SW 1271 (cell line): ENCODE results near the gene ATP23.

ENCODE experiments used
- DNase-seq, 2 experiments: peaks; one replicate each; lab custom pipeline; 2025; lab: John Stamatoyannopoulos, UW

Gene ATP23

DNA sequence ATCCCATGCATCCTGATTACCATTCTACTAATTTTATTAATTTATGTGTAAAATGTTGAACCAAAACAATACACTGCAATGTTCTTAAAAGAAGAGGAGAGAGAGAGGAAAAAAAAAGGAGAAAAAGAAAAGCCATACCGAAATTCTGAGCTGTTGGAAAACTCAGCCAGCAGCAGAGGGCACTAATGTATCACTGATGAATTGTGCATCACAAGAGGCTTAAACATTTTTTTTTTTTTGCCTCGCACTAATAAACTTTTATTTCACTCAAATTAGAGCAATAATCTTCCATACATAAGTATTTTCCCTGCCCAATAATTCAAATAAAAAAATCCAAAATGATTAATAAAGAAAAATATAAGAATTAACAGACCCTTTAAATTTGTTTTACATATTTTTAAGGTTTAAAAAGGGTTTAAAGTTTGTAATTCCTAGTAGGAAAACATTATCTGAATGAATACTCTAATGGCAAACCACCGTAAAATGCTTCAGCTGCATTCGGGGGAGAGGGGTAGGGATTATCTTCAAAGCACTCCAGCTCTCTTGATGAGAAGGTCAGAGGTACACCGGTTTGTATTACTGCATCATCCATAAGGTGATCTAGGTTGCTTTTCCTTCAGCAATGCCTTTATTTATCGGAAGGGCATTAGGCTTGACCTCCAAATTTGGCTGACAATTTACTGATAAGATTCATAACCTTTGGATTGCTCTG lies 41.9 kb downstream of the ATP23 start:
- DNase-seq, result peak in 1 of 2 experiments; percentile 37

DNA sequence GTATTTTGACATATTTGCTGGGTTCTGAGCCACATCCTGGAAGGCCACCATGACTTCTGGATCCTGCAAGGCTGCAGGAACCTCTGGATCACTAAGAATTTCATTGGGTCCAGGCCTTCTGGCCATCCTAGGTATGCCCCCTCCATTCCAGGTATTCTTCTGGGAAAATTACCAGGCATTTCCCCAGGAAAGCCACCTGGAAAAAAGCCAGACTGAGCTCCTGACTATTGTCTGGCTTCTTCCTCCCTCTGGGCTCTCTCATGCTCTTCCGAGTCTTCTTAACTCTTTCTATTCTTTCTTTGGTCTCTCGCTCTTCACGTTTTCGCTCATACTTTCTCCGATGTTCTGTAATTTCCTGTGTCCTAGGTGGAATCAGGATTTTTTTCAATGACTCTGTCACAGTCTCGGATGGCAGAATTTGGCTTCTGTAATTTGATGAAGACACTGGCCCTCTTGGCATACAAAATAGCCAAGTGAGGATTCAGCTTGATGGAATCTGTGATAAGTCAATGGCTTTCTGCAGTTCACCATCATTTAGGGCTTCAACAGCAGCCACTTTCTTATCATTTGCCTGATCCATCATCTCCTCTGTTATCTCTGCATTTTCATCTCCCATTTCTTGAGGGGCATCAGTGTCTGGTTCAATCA lies 42.6 kb downstream of the ATP23 start:
- DNase-seq, result no peak

DNA sequence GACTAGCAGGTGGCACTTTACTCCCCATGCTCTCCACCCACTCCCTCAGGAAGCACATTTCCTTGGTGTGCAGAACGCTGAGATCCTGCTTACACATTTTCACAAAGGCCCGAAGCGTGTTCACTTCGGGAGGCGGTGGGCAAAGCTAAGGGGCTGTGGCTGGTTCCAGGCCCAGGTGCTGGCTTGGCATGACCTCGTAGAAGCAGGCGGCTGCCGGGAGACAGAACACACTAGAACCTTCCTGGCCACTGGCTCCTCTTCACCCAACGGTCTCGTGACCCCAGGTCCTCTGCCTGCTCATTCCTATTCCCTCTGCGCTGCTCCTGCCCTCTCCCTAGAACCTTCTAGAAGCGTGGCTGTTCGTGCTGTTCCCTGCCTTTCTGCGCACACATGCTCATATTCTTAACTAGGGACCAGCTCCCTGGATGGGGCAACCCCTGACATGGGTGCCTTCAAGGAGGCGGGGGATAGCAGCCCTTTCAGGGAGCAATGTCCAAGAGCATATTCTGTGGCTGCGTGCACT lies 43.3 kb downstream of the ATP23 start:
- no peak for DNase-seq

DNA sequence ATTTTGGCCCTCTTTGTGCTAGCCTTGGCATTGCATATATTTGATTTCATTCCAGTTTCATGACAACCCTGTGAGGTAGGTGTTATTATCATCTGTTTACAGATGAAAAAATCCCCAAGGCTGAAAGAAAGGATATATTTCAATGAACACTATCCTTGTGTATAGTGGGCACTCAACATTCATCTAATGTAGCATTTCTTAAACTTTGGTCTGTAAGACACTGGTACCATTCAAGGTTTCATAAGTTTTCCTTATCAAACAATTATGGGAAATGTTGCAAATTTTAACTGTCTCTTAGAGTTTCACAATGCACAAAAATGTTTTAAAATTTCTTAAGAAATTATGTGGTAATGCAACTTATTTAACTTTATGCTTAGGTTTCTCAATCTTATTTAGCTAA lies 44.3 kb downstream of the ATP23 start:
- DNase-seq, result no peak

DNA sequence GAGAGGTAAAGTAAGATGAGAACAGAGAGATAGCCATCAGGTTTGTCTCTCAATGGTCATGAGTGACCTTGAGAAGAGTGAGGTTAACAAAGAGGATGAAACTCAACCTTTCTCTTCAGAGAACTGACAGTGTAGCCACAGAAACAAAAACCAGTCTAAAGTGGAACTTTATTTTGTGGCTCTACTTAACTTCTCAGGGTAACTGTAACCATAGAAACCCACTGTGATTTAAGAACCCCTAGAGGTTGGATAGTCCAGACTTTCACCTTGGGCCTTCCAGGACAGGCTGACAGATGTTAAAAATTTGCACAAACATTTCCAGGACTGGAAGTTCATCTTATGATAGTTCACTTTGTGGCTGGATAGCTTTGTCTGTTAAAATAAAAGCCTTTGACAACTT lies 48.5 kb downstream of the ATP23 start:
- DNase-seq, result no peak

DNA sequence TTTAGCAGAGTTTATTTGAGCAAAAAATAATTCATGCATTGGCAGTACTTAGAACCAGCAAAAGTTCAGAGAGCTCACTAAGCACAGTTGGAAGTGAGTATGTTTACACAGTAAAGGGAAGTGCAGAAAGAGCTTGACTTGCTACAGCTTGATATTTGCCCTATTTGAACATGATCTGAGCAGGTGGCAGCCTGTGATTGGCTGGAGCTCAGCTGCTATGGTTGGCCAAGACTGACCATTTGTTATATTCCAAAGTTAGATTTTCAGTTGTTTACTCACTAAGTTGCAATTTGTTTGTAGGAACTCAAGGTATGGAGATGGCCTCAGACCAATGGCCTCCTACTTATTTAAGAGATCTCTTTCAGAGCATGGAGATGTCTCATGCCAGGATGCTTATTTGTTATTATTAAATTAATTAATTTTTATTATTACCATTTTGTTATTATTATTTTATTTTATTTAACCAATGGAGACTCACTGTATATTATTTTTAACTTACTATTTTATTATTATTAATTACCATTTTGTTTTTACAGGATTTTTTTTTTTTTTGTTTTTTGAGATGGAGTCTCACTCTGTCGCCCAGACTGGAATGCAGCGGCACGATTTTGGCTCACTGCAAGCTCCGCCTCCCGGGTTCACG lies 49.0 kb downstream of the ATP23 start:
- no peak for DNase-seq

DNA sequence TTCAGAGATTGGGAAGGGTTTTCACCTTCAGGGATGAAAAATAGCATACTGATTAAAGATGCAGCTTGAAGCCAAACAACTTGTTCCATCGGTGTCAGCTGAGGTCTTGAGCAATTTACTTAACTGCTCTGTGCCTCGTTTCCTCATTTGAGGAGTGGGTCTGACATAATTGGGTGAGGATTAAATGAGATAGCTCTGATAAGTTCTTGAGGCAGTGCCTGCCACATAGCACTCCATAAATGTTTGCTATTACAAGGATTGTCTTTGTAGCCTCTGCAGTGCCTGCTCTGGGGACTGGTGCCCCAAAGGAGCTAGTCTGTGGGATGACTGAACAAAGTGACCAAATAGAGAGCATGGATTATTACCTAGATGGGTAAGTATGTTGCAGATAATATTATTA lies 50.6 kb downstream of the ATP23 start:
- no peak for DNase-seq

DNA sequence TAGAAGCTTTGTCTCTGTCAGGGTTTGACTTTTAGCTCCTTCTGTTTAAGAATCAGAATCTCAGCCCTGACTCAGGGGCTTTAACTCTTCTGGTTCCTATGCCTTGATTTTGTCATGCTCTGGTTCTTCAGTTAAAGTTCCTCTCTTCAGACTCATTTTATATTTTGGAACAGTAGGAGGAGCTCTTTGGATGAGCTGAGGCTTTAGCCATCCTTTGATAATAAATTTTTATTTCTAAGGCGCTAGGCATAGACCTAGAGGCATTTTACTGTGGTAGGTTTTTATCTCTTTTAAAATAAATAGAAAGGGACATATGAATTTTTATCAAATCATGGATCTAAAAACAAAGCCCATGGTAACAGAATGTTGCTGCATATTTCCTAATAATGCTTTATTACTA lies 51.7 kb downstream of the ATP23 start:
- DNase-seq, result no peak

DNA sequence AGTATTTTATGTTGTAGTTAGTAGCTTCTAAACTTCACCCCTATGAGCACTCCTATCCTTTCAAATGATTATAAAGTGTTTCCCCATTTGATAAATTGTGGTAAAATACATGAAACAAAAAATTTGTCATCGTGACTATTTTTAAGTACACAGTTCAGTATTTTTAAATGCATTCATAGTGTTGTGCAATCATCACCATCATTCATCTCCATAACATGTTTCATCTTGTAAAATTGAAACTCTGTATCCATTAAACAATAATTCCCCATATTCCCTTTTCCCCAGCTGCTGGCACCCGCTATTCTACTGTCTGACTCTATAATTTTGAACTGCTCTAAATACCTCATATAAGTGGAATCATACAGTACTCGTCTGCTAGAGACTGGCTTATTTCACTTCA lies 52.5 kb downstream of the ATP23 start:
- no peak for DNase-seq

DNA sequence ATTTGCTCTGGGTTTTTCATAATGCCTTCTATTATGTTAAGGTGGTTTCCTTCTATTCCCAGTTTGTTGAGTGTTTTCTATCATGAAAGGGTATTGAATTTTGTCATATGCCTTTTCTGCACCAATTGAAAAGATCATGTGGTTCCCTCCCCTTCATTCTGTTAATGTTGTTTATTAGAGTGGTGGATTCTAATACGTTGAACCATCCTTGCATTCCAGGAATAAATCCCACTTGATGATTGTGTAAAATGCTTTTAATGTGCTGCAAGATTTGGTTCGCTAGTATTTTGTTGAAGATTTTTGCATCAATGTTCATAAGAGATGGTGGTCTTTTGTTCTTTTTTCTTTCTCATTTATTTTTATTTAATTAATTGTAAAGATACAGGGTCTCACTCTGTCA lies 55.2 kb downstream of the ATP23 start:
- DNase-seq, result no peak

DNA sequence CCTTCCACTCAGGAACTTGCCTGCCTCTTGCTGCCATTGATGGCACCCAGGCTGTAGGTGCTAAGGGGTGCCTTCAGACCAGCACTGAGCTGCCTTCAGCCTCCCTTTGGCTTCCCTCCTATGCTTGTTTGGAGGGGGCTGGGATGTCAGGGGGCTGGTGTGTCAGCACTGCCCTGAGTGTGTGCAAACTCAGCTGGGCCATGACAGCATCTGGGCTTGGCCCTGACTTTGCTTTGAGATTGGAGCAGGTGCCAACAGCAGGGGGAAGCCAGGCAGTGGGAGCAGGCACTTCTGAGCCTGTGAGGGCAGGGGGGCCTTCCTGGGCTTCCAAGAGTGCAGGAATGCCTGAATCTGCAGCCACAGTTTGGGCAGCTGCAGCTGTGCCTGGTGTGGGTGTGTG lies 56.9 kb downstream of the ATP23 start:
- no peak for DNase-seq

DNA sequence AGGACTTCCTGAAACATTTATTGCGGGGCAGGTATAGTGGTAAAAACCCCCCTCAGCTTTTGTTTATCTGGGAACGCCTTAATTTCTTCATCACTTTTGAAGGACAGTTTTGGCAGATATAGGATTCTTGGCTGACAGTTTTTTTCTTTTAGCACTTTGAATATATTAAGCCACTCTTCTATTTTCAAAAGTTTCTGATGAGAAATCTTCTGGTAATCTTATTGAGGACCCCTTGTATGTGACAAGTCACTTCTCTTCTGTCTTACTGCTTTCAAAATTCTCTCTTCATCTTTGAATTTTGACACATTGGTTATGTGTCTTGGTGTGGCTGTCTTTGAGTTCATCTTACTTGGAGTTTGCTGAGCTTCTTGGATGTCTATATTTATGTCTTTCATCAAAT lies 59.1 kb downstream of the ATP23 start:
- no peak for DNase-seq

DNA sequence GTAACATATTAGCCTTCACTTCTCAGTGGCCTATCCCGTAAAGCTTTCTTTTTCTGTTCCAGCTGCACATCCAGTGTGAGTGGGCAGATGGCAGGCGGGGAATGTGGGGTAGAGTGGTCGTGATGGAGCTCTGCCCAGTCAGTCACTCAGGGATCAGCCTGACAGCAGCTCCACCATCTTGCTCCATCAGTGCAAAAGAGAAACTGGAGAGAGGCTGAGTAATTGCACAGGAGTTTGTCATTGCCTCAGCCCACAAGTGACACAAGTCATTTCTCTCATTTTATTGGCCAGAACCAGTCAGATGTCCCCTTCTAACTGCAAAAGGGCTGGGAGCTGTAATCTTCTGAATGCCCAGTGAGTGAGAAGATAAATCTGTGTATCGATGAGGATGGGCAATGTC lies 66.5 kb downstream of the ATP23 start:
- DNase-seq, result no peak

DNA sequence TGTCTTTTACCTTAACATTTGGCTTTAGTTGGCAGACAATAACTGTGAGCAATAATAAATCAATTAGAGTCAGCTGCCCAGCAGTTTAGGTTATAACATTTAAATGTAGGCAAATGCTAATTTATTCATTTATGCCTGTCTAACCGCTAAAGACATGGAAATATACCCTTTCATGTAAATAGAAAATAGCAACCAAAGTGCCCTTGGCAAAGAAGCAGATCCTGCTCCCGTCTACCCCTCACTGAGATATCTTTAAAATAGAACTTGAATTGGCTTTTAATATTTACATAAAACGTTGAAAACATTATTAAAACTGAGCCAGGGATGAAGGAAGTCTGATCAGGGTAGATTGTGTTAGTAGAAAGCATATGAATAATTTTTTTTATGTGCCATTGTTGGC lies 67.3 kb downstream of the ATP23 start:
- no peak for DNase-seq
